NB4 (cell line): Measurements from ENCODE around the gene CDH13.

Experiments used
- POLR2A ChIP-seq: IDR thresholded peaks from 2 replicates; pipeline ENCODE4 v1.6.1; 2011; ENCODE audit warnings: mild to moderate bottlenecking; ENCODE audit not compliant: insufficient read length; ENCODE audit errors: extremely low read depth
- TF ChIP-seq, protein P1 (sequence below): IDR thresholded peaks from one replicate; pipeline ENCODE4 v1.5.1; 2012; ENCODE audit warnings: low read depth, low read length

DNA sequence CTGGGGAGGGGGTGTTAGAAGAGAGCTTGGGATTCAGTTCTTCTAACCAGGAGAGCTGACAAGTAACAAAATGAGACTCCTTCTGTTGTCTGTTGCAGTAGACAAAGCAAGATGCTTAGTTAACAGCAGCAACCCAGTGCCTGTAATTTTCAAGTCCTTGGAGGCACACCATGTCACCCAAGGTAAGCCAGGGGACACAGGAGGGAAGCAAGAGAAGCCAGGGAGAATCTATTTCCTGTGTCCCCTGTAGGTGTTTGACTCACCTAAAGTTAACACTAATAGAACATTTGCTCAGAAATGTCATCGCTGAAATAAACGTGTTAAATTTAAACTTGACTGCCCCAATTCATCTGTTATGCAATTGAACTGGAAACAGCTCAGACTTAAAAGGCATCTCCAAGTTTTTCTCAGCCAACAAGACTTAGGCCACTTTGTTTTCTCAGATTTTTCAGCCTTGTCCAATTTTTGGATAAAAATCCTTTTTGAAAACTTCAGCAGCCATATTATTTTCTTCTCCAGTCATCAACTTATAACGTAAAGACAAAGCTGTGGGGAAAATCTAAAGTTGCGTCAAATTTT, 257.6 kb downstream of the CDH13 start:
- no peak for TF ChIP-seq POLR2A
- TF ChIP-seq, protein P1, sequence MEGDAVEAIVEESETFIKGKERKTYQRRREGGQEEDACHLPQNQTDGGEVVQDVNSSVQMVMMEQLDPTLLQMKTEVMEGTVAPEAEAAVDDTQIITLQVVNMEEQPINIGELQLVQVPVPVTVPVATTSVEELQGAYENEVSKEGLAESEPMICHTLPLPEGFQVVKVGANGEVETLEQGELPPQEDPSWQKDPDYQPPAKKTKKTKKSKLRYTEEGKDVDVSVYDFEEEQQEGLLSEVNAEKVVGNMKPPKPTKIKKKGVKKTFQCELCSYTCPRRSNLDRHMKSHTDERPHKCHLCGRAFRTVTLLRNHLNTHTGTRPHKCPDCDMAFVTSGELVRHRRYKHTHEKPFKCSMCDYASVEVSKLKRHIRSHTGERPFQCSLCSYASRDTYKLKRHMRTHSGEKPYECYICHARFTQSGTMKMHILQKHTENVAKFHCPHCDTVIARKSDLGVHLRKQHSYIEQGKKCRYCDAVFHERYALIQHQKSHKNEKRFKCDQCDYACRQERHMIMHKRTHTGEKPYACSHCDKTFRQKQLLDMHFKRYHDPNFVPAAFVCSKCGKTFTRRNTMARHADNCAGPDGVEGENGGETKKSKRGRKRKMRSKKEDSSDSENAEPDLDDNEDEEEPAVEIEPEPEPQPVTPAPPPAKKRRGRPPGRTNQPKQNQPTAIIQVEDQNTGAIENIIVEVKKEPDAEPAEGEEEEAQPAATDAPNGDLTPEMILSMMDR: no peak
